Skin of body (tissue), 2 donors: ENCODE data around the gene FKBP6. TPM values are rescaled to one million over a fixed set of nuclear protein-coding genes. Genes with fewer than 3 reads are reported as not detected.
"Not testable (repeated sequence)": the region's sequence is repeated elsewhere in the genome, so short reads cannot be mapped to it uniquely, and the experiment has no call there.

Experiments used
- DNase-seq: peaks from one replicate; lab custom pipeline; 2025; lab: John Stamatoyannopoulos, UW
- total RNA-seq: library from RNA; depleted of rRNA; stranded (reverse); fragments of >200 nt; gene quantifications from one replicate; pipeline ENCODE4 v1.2.3, GENCODE V29; 2014

The FKBP6 gene
- total RNA-seq, 1 donor from 2014 or later: not detected

DNA sequence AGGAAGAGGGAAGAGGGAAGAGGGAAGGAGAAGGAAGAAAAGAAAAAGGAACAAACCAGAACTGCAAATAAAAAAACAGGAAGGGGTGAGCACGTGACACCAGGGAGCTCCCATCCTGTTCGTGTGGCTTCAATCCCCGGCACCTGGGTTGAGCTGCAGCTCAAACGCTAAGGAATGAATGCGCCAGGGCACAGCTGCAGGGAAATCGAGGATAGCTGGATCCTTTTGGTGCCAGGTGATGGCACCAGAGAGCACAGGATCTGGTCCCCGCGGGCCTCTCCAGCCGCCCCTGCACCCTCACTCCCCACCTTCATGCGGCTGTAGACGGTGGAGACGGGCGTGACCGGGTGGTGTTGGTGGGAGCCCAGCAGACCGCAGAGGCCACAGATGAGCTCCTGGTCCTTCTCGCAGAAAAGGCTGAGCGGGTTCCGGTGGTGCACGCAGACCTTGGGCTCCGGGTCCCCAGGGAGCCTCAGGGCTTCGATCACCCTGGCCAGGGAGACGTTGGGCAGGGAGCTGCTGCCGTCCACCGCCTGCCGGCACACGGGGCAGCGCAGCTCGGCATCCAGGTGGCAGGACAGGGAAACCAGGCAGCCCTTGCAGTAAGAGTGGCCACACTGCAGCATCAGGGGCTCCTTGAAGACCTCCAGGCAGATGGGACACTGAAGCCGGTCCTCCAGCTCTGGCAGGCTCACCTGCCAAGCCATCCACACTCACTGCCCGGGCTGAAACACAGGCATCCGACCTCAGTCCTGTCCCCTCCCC, 3.7 kb upstream of the FKBP6 start:
- peak; percentile 11 for DNase-seq

GRCh38 chr7:73325424-73325823, 2.5 kb upstream of the FKBP6 start:
- not testable (repeated sequence) for DNase-seq

DNA sequence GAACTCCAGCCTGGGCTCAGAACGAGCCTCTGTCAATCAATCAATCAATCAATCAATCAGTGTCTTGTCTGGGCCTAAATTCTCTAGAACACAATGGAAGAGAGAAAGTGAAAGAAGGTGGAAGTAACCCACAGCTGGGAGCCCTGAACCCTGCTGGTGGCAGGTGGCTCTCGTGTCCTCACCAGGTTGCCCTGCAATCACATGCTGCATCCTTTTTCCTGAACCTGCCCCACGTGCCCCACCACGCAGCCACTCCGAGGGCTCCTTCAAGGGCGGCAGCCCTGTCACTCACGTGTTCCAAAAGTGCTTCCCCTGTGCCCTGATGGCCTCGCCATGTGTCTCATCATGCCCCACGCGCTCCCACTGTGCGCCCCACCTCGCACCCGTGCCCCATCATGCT, 512 bp upstream of the FKBP6 start:
- DNase-seq: not testable (repeated sequence)

GRCh38 chr7:73328696-73329095, 735 bp downstream of the FKBP6 start:
- DNase-seq: no peak

DNA sequence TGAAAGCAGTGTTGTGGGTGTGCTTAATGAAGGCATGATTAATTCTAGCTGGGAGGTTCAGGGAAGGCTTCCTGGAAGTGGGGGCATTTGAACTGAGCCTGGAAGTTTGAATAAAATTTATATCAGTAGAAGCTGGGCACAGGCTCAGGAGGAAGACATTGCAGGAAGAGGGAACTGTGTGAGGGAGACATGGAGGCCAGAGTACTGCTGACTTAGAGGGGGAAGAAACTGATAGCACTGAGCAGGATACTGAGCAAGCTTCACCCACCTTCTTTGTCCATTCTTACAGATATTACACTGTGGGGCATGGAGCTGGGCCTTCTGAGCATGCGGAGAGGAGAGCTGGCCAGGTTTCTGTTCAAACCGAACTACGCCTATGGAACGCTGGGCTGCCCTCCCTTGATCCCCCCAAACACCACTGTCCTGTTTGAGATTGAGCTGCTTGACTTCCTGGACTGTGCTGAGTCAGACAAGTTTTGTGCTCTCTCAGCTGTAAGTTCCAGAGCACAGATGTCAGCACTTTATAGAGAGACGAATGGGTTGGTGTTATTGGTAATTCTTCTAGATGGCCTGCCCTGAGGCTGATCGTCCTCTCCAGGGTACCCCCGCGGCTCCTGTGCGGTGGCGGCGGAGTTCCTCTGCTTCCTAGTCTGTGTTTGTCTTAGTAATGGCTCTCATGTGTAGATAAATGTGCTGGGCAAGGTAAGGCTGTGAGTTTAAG, 2.1 kb downstream of the FKBP6 start:
- DNase-seq: no peak

DNA sequence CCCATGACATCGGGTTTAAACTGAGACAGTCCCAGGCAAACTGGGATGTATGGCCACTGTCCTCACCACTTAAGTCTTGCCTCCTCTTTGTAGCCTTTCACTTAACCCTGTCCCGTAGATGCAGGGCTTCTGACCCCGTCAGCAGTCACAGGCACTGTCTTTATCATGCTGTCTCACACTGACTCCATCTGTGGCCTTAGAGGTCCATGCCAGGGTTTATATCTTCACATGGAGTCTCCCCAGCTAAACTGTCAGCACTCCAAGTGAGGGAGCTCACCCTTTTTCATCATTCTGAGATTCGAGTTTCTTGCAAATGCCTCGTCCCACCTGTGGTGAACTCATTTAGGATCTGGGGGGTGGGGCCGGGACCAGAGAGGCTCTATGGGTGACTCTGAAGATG, 2.8 kb downstream of the FKBP6 start:
- no peak for DNase-seq

DNA sequence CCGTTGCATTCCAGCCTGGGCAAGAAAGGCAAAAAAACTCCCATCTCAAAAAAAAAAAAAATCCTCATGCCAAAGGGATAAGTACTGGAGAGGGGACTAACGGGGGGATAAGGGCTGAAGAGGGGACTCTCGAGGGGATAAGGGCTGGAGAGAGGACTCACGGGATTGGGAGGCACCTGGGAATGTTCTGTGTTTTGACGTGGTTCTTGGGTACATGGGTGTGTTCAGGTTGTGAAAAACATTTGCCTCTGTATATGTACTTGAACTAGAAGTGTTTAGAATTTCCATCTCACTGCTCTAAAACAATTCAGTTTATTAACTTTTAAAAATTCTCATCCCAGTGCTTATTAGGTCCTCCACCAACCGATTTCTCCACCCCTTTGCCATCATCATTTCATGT, 4.5 kb downstream of the FKBP6 start:
- no peak for DNase-seq

DNA sequence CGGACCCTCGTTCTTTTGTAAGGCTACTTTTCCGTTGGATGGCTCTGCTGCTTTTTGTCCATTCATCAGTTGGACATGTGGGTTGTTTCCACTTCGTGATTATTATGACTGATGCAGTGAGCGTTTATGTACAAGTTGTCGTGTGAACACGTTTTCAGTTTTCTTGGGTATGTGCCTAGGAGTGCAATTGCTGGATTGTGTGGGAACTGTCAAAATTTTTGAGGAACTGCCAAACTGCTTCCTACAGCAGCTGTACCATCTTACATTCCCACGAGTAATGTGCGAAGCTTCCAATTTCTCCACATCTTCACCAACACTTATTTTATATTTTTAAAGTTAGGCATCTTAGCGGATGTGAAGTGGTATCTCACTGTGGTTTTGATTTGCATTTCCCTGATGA, 10.4 kb downstream of the FKBP6 start:
- DNase-seq: no peak

DNA sequence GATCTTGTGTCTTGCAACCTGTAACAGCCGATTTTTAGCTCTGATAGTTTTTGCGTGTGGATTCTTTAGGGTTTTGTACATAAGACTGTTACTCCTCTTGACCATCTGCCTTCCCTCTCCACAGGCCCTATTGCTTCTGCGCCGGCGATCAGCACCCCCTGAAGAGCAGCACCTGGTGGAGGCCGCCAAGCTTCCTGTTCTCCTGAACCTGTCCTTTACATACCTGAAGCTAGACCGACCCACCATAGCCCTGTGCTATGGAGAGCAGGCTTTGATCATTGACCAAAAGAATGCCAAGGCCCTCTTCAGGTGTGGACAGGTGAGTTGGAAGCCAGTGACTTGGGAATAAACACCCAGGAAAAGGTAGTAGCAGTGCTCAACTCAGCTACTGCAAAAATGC, 12.6 kb downstream of the FKBP6 start:
- no peak for DNase-seq

- DNase-seq: no peak
Measured at GRCh38 chr7:73341877-73342276, 13.9 kb downstream of the FKBP6 start.

DNA sequence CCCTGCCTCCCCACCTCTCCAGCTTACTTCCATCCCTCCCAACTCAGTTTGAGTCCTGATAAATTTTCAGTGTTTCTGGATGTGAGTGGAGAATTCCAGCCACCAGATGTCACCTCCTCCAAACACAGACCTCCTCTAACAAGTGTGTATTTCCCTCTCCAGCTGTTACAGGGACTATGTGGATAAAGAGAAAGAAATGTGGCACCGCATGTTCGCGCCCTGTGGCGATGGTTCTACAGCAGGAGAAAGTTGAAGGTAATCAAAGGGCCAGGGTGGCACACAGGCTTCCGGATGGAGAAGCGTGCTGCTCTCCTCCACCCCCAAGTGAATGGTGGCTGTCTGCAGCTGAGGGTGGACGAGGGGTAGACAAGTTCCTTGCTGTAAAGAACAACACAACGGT, 14.7 kb downstream of the FKBP6 start:
- peak; percentile 21 for DNase-seq

DNA sequence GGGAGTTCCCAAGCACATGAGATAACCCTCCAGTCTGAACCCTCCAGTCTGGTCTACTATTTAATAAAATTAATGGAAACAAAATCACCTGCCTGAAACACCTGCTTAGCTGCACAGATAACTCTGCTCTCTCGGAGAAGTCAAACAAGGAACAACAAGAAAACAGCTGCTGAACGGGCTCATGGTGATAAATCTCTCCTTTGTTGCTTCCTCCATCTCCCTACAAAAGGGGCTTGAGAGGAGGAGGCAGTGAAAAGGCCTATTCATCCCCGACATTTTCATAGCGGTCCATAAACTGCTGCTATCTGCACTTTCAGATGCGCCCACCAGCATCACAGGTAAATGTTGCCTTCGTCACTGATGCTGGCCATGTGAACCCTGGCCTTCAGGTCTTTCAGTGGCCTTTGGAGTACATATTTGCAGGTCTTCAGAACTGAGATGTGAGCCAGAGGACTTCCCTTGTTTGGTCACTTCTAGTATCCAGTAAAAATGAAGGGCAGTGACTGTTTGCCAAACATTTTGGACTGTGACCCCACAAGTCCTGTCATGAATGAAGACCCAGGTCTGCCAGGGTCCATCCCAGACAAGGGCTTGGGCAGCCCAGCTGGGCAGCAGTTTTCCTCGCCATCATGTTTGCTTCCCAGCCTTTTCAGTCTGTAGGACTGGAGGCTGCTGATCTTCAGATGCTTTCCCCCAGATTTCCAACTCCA, 15.9 kb downstream of the FKBP6 start:
- no peak for DNase-seq

- no peak for DNase-seq
Measured at GRCh38 chr7:73345538-73345937, 17.6 kb downstream of the FKBP6 start.

GRCh38 chr7:73345951-73346350, 18.0 kb downstream of the FKBP6 start:
- DNase-seq: no peak

GRCh38 chr7:73349763-73350162, 21.8 kb downstream of the FKBP6 start:
- no peak for DNase-seq

DNA sequence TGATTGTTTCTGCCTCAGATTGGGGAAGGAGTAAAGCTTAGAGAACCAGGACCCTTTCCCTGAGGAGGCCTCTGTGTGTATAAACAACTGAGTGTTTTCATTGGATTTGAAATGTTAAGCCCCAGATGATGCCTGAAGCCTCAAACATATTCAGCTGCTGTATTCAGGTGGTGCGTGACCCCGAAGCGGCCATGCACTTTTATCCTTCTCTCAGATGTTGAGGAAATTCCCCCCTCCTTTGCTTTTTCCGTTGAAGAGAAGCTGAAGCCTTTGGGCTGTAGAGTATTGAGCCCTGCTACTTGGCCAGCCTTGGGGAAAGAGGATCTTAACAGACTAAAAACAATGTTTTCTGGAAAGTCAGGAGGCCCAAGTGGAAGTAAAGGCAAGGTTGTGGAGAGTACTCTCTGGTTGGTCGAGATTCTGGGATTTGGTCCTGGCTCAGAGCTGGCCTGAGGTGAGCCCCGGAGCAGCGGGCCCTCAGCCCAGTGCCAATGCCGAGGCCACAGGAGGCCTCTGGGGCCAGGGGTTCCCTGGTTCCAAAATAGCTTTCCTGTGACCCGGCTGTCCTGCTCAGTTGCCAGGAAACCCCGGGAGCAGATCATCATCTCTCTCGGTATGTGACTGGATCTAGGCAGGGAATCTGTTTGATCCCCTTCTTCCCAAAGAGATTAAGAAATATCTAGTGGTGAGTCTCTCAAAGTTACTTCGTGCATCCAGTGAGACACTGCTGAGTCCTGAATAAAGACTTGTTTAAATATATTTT, 22.5 kb downstream of the FKBP6 start:
- no peak for DNase-seq

DNA sequence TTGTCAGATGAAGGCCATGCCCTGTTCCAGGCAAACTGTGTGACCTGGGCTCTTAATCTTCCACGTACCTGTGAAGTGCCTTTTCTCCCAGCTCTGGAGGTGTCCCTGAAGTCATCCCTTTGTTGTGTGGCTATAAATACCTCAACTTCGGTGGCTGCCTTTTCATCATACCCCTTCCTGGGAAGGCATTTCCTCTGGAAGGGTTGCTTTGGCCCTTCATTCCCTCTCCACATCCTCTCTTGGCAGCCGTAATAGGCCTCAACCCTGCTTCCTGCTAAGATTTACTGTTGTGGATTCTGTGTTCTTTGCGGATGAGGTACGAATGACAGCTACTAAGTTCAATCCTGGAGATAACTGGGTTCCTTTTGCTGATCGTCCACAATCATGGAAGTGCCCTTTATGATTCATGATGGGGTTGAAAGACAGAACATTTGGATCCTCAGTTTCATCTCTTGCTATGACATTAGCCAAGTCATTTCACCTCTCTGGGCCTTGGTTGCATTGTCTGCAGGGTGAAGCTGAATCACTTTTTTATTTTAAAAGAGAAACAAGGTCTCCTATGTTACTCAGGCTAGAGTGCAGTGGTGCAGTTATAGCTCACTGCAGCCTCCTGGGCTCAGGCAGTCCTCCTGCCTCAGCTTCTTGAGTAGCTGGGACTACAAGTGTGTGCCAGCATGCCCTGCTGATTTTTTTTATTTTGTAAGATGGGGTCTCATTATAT, 23.6 kb downstream of the FKBP6 start:
- DNase-seq: no peak

DNA sequence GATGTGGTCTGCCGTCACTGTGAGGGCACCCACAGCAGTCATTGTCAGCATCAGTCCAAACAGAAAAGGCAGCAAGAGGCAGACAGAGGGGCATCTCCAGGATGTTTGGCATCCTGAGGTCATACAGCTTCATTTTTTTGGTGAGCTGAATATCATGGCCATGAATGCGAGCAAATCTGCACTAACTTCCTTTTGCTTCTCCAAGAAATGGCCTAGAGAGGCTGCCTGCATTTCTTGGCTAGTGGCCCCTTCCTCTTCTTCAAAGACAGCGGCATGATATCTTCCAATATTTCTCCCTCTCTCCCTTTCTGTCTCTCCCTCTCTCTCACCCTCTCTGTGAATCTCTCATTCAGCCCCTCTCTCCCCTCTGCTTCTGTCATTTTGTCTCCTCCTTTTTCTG, 24.8 kb downstream of the FKBP6 start:
- no peak for DNase-seq

GRCh38 chr7:73353243-73353642, 25.3 kb downstream of the FKBP6 start:
- DNase-seq: no peak

DNA sequence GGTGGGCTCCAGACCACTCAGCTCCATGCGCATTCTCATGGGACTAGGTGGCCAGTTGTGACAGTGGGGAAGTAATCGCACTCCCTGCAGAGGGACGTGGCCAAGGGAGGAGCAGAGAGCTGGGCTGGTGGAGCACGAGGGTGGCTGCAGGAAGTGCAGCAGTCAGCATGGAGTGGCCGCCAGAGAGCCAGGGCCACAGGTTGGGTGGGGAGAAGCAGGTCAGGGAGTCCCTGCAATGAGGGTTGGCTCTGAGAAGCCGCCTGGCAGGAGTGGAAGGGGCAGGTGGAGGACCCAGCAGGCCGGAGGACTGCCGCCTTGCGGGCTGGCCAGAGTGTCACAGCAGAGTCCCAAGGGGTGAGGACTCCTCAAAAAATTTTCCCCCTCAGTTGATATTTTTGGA, 26.2 kb downstream of the FKBP6 start:
- DNase-seq: no peak

GRCh38 chr7:73354821-73355220, 26.9 kb downstream of the FKBP6 start:
- DNase-seq: no peak
